PFSK-1 (cell line): ENCODE measurements around the gene CEACAM4. TPM values are rescaled to one million over a fixed set of nuclear protein-coding genes. Genes with fewer than 3 reads are reported as not detected.

Source experiments
- FOXP2 ChIP-seq: optimal IDR thresholded peaks from 2 replicates; pipeline ENCODE3; 2011; ENCODE audit warnings: borderline replicate concordance, control low read depth, inconsistent platforms; ENCODE audit not compliant: insufficient read depth; ENCODE audit errors: extremely low read length, extremely low read depth
- POLR2AphosphoS5 ChIP-seq: IDR thresholded peaks from 2 replicates; pipeline ENCODE4 v1.6.1; 2012; ENCODE audit warnings: low read depth, mild to moderate bottlenecking, control low read depth, low read length, moderate library complexity
- SIN3A ChIP-seq: IDR thresholded peaks from 2 replicates; pipeline ENCODE4 v1.6.1; 2012; ENCODE audit warnings: mild to moderate bottlenecking, low read length, moderate library complexity, borderline replicate concordance; ENCODE audit not compliant: insufficient read depth
- TAF1 ChIP-seq: IDR thresholded peaks from 2 replicates; pipeline ENCODE4 v1.6.1; 2012; ENCODE audit warnings: low read length, control low read depth, borderline replicate concordance; ENCODE audit not compliant: insufficient read depth
- polyA plus RNA-seq: library from polyadenylated mRNA; unstranded; fragments of >200 nt; gene quantifications from one replicate; pipeline ENCODE4 v1.2.1, GENCODE V29; 2012; ENCODE audit warnings: low read depth, missing spikeins; ENCODE audit not compliant: insufficient read length
- TF ChIP-seq, protein P1 (sequence below), 2 experiments: IDR thresholded peaks; 2 replicates each; pipeline versions ENCODE4 v1.6.1 to v1.8.0; 2011 to 2012; ENCODE audit warnings: low read depth in 2 of 2, low read length in 2 of 2, control low read depth in 1 of 2, inconsistent platforms in 1 of 2, mild to moderate bottlenecking in 1 of 2, moderate library complexity in 1 of 2; ENCODE audit not compliant: insufficient read depth in 1 of 2

The CEACAM4 gene
- not detected for polyA plus RNA-seq

- TF ChIP-seq FOXP2 = no peak
- TF ChIP-seq SIN3A = no peak
- no peak for TF ChIP-seq TAF1
- TF ChIP-seq, protein P1, sequence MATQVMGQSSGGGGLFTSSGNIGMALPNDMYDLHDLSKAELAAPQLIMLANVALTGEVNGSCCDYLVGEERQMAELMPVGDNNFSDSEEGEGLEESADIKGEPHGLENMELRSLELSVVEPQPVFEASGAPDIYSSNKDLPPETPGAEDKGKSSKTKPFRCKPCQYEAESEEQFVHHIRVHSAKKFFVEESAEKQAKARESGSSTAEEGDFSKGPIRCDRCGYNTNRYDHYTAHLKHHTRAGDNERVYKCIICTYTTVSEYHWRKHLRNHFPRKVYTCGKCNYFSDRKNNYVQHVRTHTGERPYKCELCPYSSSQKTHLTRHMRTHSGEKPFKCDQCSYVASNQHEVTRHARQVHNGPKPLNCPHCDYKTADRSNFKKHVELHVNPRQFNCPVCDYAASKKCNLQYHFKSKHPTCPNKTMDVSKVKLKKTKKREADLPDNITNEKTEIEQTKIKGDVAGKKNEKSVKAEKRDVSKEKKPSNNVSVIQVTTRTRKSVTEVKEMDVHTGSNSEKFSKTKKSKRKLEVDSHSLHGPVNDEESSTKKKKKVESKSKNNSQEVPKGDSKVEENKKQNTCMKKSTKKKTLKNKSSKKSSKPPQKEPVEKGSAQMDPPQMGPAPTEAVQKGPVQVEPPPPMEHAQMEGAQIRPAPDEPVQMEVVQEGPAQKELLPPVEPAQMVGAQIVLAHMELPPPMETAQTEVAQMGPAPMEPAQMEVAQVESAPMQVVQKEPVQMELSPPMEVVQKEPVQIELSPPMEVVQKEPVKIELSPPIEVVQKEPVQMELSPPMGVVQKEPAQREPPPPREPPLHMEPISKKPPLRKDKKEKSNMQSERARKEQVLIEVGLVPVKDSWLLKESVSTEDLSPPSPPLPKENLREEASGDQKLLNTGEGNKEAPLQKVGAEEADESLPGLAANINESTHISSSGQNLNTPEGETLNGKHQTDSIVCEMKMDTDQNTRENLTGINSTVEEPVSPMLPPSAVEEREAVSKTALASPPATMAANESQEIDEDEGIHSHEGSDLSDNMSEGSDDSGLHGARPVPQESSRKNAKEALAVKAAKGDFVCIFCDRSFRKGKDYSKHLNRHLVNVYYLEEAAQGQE (IDR thresholded peaks at IDR 0.05; ENCODE audit: insufficient read depth in 1 of 2, low read depth in 2 of 2, low read length in 2 of 2) = no peak
- no peak for TF ChIP-seq POLR2AphosphoS5
Measured at GRCh38 chr19:41626877-41627276, at the start of gene CEACAM4. TSS of gene CEACAM4 (minus strand) at chr19:41627074. CDS start at chr19:41626963, 111 bp downstream.

DNA sequence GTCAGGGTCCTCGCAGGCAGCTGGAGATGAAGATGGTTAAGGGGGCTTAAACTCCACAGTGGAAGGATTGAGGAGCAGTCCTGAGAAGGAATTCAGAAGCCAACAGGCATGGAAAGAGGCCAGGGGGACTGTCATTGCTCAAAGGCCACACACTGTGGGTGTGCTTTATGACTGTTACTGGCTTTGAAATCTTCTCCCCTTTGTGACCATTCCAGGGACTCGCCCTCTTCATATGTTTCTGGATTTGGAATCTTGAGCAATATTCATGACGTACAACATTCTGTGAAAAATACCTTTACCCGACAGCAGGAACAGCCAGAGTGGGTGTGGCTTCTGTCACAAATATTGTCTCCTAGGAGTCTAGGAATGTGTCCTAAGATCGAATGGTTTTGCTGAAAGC is 44.6 kb upstream of the CEACAM4 start:
- TF ChIP-seq SIN3A = no peak
- no peak for TF ChIP-seq FOXP2
- no peak for TF ChIP-seq POLR2AphosphoS5
- no peak for TF ChIP-seq TAF1
- TF ChIP-seq, protein P1 (IDR thresholded peaks at IDR 0.05; ENCODE audit: insufficient read depth in 1 of 2, low read depth in 2 of 2, low read length in 2 of 2) = no peak

GRCh38 chr19:41670755-41671154 is 43.9 kb upstream of the CEACAM4 start:
- no peak for TF ChIP-seq POLR2AphosphoS5
- no peak for TF ChIP-seq TAF1
- TF ChIP-seq FOXP2 = no peak
- no peak for TF ChIP-seq SIN3A
- TF ChIP-seq, protein P1 (IDR thresholded peaks at IDR 0.05; ENCODE audit: insufficient read depth in 1 of 2, low read depth in 2 of 2, low read length in 2 of 2) = no peak

DNA sequence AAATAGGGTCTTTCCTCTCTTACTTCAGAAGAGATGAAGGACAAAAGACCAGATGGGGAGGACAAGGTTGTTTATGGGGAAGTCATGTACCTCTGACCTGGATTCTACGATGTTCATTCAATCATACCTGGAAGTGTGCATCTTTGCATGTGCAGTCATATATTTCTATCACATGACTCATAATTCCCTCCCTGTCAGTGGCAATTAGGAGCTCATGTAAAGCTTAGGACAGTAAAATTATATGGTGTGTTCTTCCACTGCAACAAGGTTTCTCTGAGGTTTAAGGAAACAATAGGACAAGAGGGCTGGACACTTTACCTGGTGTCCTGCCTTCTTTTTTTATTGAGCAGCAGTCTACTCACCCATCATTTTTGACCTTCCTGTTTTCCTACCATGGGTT is 41.4 kb upstream of the CEACAM4 start:
- TF ChIP-seq TAF1 (no peak), POLR2AphosphoS5 (no peak), SIN3A (no peak)

- TF ChIP-seq SIN3A = no peak
- no peak for TF ChIP-seq TAF1
- TF ChIP-seq, protein P1 (IDR thresholded peaks at IDR 0.05; ENCODE audit: insufficient read depth in 1 of 2, low read depth in 2 of 2, low read length in 2 of 2) = no peak
- no peak for TF ChIP-seq POLR2AphosphoS5
- TF ChIP-seq FOXP2 = no peak
Measured at GRCh38 chr19:41666075-41666474, 39.2 kb upstream of the CEACAM4 start.
